Left forelimb (tissue), 1 donor: ENCODE results near the gene ST6GALNAC4.

Experiments
- DNase-seq: peaks from one replicate; pipeline ENCODE4 v3.0.0-alpha.2; 2018; ENCODE audit warnings: low spot score

ST6GALNAC4 gene

GRCh38 chr9:127946728-127947127, 29.9 kb upstream of the ST6GALNAC4 start:
- DNase-seq = no peak

GRCh38 chr9:127945942-127946341, 29.1 kb upstream of the ST6GALNAC4 start:
- DNase-seq = no peak

GRCh38 chr9:127945338-127945737, 28.5 kb upstream of the ST6GALNAC4 start:
- DNase-seq = no peak

- DNase-seq = no peak
These were observed 27.9 kb upstream of the ST6GALNAC4 start for GRCh38 chr9:127944586-127945218.

GRCh38 chr9:127943731-127944144, 26.9 kb upstream of the ST6GALNAC4 start:
- no peak for DNase-seq

GRCh38 chr9:127943011-127943662, 26.3 kb upstream of the ST6GALNAC4 start:
- no peak for DNase-seq

GRCh38 chr9:127942216-127943010, 25.6 kb upstream of the ST6GALNAC4 start:
- DNase-seq = no peak

GRCh38 chr9:127941961-127942215, 25.0 kb upstream of the ST6GALNAC4 start:
- no peak for DNase-seq

GRCh38 chr9:127941062-127941960, 24.5 kb upstream of the ST6GALNAC4 start:
- no peak for DNase-seq

- no peak for DNase-seq
These were observed 23.8 kb upstream of the ST6GALNAC4 start for GRCh38 chr9:127940593-127940992.

GRCh38 chr9:127938298-127938690, 21.5 kb upstream of the ST6GALNAC4 start:
- DNase-seq = no peak

- DNase-seq = peak; percentile 88
These were observed 20.8 kb upstream of the ST6GALNAC4 start, which contains the start of gene DPM2 for GRCh38 chr9:127937388-127938297. Gene DPM2, minus strand, starts transcription at chr9:127937854. Its CDS starts 34 bp downstream, at chr9:127937820.

GRCh38 chr9:127937056-127937387, 20.2 kb upstream of the ST6GALNAC4 start:
- no peak for DNase-seq

- DNase-seq = no peak
These were observed 19.6 kb upstream of the ST6GALNAC4 start for GRCh38 chr9:127936347-127936852.

GRCh38 chr9:127935765-127936221, 19.0 kb upstream of the ST6GALNAC4 start:
- DNase-seq = no peak

- DNase-seq = no peak
These were observed 18.1 kb upstream of the ST6GALNAC4 start for GRCh38 chr9:127934986-127935385.

- no peak for DNase-seq
These were observed 17.4 kb upstream of the ST6GALNAC4 start for GRCh38 chr9:127934248-127934647.

- no peak for DNase-seq
These were observed 14.4 kb upstream of the ST6GALNAC4 start for GRCh38 chr9:127931092-127931881.

GRCh38 chr9:127930231-127931091, 13.6 kb upstream of the ST6GALNAC4 start, which contains the start of gene PIP5KL1:
Gene PIP5KL1, minus strand, starts transcription at chr9:127930777. Its CDS starts 25 bp downstream, at chr9:127930752.
- DNase-seq = peak; percentile 90
